Neural progenitor cell (in vitro differentiated cells): ENCODE data around the gene LIPT2. TPM values are rescaled to one million over a fixed set of nuclear protein-coding genes. Genes with fewer than 3 reads are reported as not detected.

ENCODE experiments used
- DNase-seq: peaks from one replicate; pipeline ENCODE4 v3.0.0-alpha.2; 2016; ENCODE audit warnings: low spot score
- H2AFZ ChIP-seq: fragments of 200-600 bp; sonication (generic); replicated peaks from 2 replicates; pipeline ENCODE4 v1.6.1; 2016; ENCODE audit warnings: antibody characterized with exemption
- H3F3A ChIP-seq: fragments of 200-600 bp; sonication (generic); 2 replicates; pipeline ENCODE4 v1.6.1; 2016; ENCODE audit warnings: antibody characterized with exemption, low read depth
- H3K27ac ChIP-seq: fragments of 200-600 bp; sonication (generic); 2 replicates; pipeline ENCODE4 v1.5.1; 2016; ENCODE audit warnings: mild to moderate bottlenecking
- H3K27me3 ChIP-seq: fragments of 200-600 bp; sonication (generic); 2 replicates; pipeline ENCODE4 v1.6.1; 2016; ENCODE audit warnings: mild to moderate bottlenecking, moderate library complexity
- H3K36me3 ChIP-seq: fragments of 200-600 bp; sonication (generic); 2 replicates; pipeline ENCODE4 v1.5.1; 2016
- H3K4me1 ChIP-seq: fragments of 200-600 bp; sonication (generic); 2 replicates; pipeline ENCODE4 v1.6.1; 2016; ENCODE audit warnings: mixed run types
- H3K4me2 ChIP-seq: fragments of 200-600 bp; sonication (generic); 2 replicates; pipeline ENCODE4 v1.6.1; 2016
- H3K4me3 ChIP-seq: fragments of 200-600 bp; sonication (generic); 2 replicates; pipeline ENCODE4 v1.5.1; 2016
- H3K79me2 ChIP-seq: fragments of 200-600 bp; sonication (generic); 2 replicates; pipeline ENCODE4 v1.6.1; 2016; ENCODE audit warnings: low read depth
- H3K9ac ChIP-seq: fragments of 200-600 bp; sonication (generic); 2 replicates; pipeline ENCODE4 v1.6.1; 2016
- H3K9me3 ChIP-seq: fragments of 200-600 bp; sonication (generic); 2 replicates; pipeline ENCODE4 v1.5.1; 2016; ENCODE audit warnings: low read depth
- H4K20me1 ChIP-seq: fragments of 200-600 bp; sonication (generic); 2 replicates; pipeline ENCODE4 v1.6.1; 2016; ENCODE audit warnings: low read depth
- H3K27ac Mint-ChIP-seq: 3 replicates; pipeline ENCODE4 v1.8.0; 2021; ENCODE audit warnings: mixed read lengths
- H3K27me3 Mint-ChIP-seq: 2 replicates; pipeline ENCODE4 v1.8.0; 2022; ENCODE audit warnings: low read depth, mild to moderate bottlenecking, inconsistent platforms, moderate library complexity, mixed read lengths; ENCODE audit not compliant: insufficient read depth
- H3K36me3 Mint-ChIP-seq: 3 replicates; pipeline ENCODE4 v1.8.0; 2021; ENCODE audit warnings: mixed read lengths
- H3K4me1 Mint-ChIP-seq: 3 replicates; pipeline ENCODE4 v1.8.0; 2021; ENCODE audit warnings: mixed read lengths
- H3K4me3 Mint-ChIP-seq: 3 replicates; pipeline ENCODE4 v1.8.0; 2021; ENCODE audit warnings: mild to moderate bottlenecking, moderate library complexity, mixed read lengths
- H3K9me3 Mint-ChIP-seq: 3 replicates; pipeline ENCODE4 v1.8.0; 2020; ENCODE audit warnings: mixed read lengths
- CTCF ChIP-seq: fragments of 200-600 bp; sonication (generic); IDR thresholded peaks from 2 replicates; pipeline ENCODE4 v1.5.1; 2017; ENCODE audit warnings: antibody characterized with exemption, mild to moderate bottlenecking
- EZH2 ChIP-seq: fragments of 200-600 bp; sonication (generic); IDR thresholded peaks from 2 replicates; pipeline ENCODE4 v1.6.1; 2017; ENCODE audit warnings: antibody characterized with exemption, mild to moderate bottlenecking, moderate library complexity
- EZH2phosphoT487 ChIP-seq: fragments of 200-600 bp; sonication (generic); IDR thresholded peaks from 2 replicates; pipeline ENCODE4 v1.6.1; 2017; ENCODE audit warnings: antibody characterized with exemption
- total RNA-seq: library from RNA; depleted of rRNA; stranded (reverse); fragments of >200 nt; gene quantifications from 2 replicates; pipeline ENCODE4 v1.2.3, GENCODE V29; 2015; ENCODE audit warnings: low replicate concordance

Gene LIPT2
- total RNA-seq, 1 donor from 2014 or later = 16.9 TPM

- H3K4me1 ChIP-seq = no peaks in the 10 kb centered on the region
- H3K27me3 ChIP-seq = no peaks in the 10 kb centered on the region
- H3K9me3 ChIP-seq = peaks cover 11% of the 10 kb centered on the region
- no peak overlapping the region for H3K4me2 ChIP-seq
- Mint-ChIP-seq H3K9me3 (peaks cover 11% of the 10 kb centered on the region), H3K4me1 (no peaks in the 10 kb centered on the region), H3K27ac (no peak overlapping the region), H3K36me3 (no peaks in the 10 kb centered on the region), H3K4me3 (no peak overlapping the region), H3K27me3 (no peaks in the 10 kb centered on the region)
- TF ChIP-seq EZH2 (no peak), EZH2phosphoT487 (no peak), CTCF (no peak)
- no peaks in the 10 kb centered on the region for H4K20me1 ChIP-seq
- no peaks in the 10 kb centered on the region for H3K79me2 ChIP-seq
- no peak overlapping the region for H3K4me3 ChIP-seq
- no peak for DNase-seq
- no peak overlapping the region for H2AFZ ChIP-seq
- no peak overlapping the region for H3K9ac ChIP-seq
- no peaks in the 10 kb centered on the region for H3K36me3 ChIP-seq
- no peaks in the 10 kb centered on the region for H3F3A ChIP-seq
- H3K27ac ChIP-seq = no peak overlapping the region
Measured at GRCh38 chr11:74505911-74506310, 12.4 kb upstream of the LIPT2 start.

- no peaks in the 10 kb centered on the region for H3K36me3 Mint-ChIP-seq
- Histone ChIP-seq H3K4me1 (no peaks in the 10 kb centered on the region), H4K20me1 (no peaks in the 10 kb centered on the region), H3K27me3 (no peaks in the 10 kb centered on the region), H3K27ac (no peak overlapping the region), H3K9me3 (peaks cover 11% of the 10 kb centered on the region), H3K9ac (no peak overlapping the region), H3F3A (no peaks in the 10 kb centered on the region), H3K4me3 (no peak overlapping the region), H3K36me3 (no peaks in the 10 kb centered on the region), H2AFZ (no peak overlapping the region), H3K4me2 (no peak overlapping the region), H3K79me2 (no peaks in the 10 kb centered on the region)
- H3K4me3 Mint-ChIP-seq = no peak overlapping the region
- DNase-seq = no peak
- no peak overlapping the region for H3K27ac Mint-ChIP-seq
- TF ChIP-seq EZH2phosphoT487 = no peak
- no peak for TF ChIP-seq CTCF
- TF ChIP-seq EZH2 = no peak
- no peaks in the 10 kb centered on the region for H3K4me1 Mint-ChIP-seq
- H3K27me3 Mint-ChIP-seq = peaks cover 2% of the 10 kb centered on the region
- peaks cover 16% of the 10 kb centered on the region for H3K9me3 Mint-ChIP-seq
Measured at GRCh38 chr11:74504100-74504691, 10.7 kb upstream of the LIPT2 start.

- no peak overlapping the region for H3K27ac Mint-ChIP-seq
- no peak for DNase-seq
- peaks cover 25% of the 10 kb centered on the region for H3K9me3 Mint-ChIP-seq
- no peak for TF ChIP-seq EZH2
- H3K4me2 ChIP-seq = no peak overlapping the region
- no peaks in the 10 kb centered on the region for H4K20me1 ChIP-seq
- no peaks in the 10 kb centered on the region for H3K9me3 ChIP-seq
- H3F3A ChIP-seq = peaks cover 24% of the 10 kb centered on the region
- peaks cover 22% of the 10 kb centered on the region for H3K36me3 Mint-ChIP-seq
- H3K79me2 ChIP-seq = no peaks in the 10 kb centered on the region
- peaks cover 12% of the 10 kb centered on the region for H3K4me1 ChIP-seq
- H3K9ac ChIP-seq = no peak overlapping the region
- H3K36me3 ChIP-seq = no peaks in the 10 kb centered on the region
- H3K27ac ChIP-seq = no peak overlapping the region
- H3K27me3 ChIP-seq = no peaks in the 10 kb centered on the region
- no peak overlapping the region for H2AFZ ChIP-seq
- peak overlapping the region; percentile 48 for H3K4me3 Mint-ChIP-seq
- peaks cover 5% of the 10 kb centered on the region for H3K27me3 Mint-ChIP-seq
- peaks cover 14% of the 10 kb centered on the region for H3K4me1 Mint-ChIP-seq
- H3K4me3 ChIP-seq = peak overlapping the region; percentile 72
Measured at GRCh38 chr11:74494916-74495315, 1.4 kb upstream of the LIPT2 start.

- Histone ChIP-seq H3K79me2 (no peaks in the 10 kb centered on the region), H3K9me3 (no peaks in the 10 kb centered on the region), H4K20me1 (no peaks in the 10 kb centered on the region), H2AFZ (peak overlapping the region; percentile 77), H3K36me3 (no peaks in the 10 kb centered on the region), H3K4me2 (peak overlapping the region; percentile 86), H3F3A (peaks cover 24% of the 10 kb centered on the region), H3K27me3 (no peaks in the 10 kb centered on the region), H3K9ac (peak overlapping the region; percentile 49), H3K27ac (peak overlapping the region; percentile 89), H3K4me1 (peaks cover 12% of the 10 kb centered on the region), H3K4me3 (peak overlapping the region; percentile 72)
- peaks cover 22% of the 10 kb centered on the region for H3K36me3 Mint-ChIP-seq
- no peak overlapping the region for H3K27ac Mint-ChIP-seq
- H3K9me3 Mint-ChIP-seq = peaks cover 23% of the 10 kb centered on the region
- H3K4me1 Mint-ChIP-seq = peaks cover 14% of the 10 kb centered on the region
- DNase-seq = no peak
- H3K4me3 Mint-ChIP-seq = peak overlapping the region; percentile 81
- peaks cover 2% of the 10 kb centered on the region for H3K27me3 Mint-ChIP-seq
- no peak for TF ChIP-seq CTCF
- TF ChIP-seq EZH2phosphoT487 = no peak
- no peak for TF ChIP-seq EZH2
Measured at GRCh38 chr11:74493791-74494630, 487 bp upstream of the LIPT2 start.
